ENCODE results near the gene DDX1.

DNA sequence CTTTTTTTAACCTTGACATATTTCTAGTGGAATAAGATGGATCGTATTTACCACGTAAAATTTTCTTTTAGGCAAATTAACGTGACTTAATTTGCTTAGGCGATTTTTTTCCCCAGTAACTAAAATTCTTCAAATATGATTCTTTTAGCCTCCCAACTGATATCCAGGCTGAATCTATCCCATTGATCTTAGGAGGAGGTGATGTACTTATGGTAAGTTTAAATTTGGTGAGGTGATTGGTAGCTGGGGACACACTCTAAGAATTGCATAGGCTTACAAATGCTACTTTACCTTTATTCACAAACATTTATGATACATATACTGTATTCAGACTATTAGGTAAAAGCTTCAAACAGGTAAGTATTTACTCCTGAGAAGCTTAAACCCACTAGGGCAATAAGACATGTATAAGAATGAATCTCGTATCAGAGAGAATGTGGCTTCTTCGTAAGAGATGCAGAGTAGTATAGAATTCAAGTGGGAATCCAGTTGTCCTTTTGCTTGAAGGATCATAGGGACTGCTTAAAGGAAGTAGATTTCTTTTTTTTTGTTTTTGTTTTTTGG lies 3.8 kb downstream of the DDX1 start:
- TF ChIP-seq CTCF (conservative IDR thresholded peaks at IDR 0.05; ENCODE audit: low read length) (no peak), EZH2phosphoT487 (IDR thresholded peaks at IDR 0.05; ENCODE audit: borderline replicate concordance) (no peak)

Measured in Loucy (cell line).